HUES6 (cell line): ENCODE results near the gene PAPLN.
"Not testable (repeated sequence)": the region's sequence is repeated elsewhere in the genome, so short reads cannot be mapped to it uniquely, and the experiment has no call there.

ENCODE experiments used
- H3K27ac ChIP-seq: 2 replicates; pipeline ENCODE4 v1.7.0; 2013; ENCODE audit warnings: low read depth, mild to moderate bottlenecking, low read length, inconsistent platforms
- H3K27me3 ChIP-seq: 2 replicates; pipeline ENCODE4 v1.6.1; 2013; ENCODE audit warnings: low read length; ENCODE audit not compliant: control insufficient read depth, insufficient read depth
- H3K36me3 ChIP-seq: 2 replicates; pipeline ENCODE4 v1.6.1; 2013; ENCODE audit warnings: low read length; ENCODE audit not compliant: control insufficient read depth, insufficient read depth
- H3K4me1 ChIP-seq: 2 replicates; pipeline ENCODE4 v1.6.1; 2013; ENCODE audit warnings: low read length; ENCODE audit not compliant: control insufficient read depth, insufficient read depth
- H3K4me3 ChIP-seq: 2 replicates; pipeline ENCODE4 v1.5.1; 2013; ENCODE audit warnings: low read depth, low read length
- H3K9ac ChIP-seq: one replicate; pipeline ENCODE4 v1.6.1; 2013; ENCODE audit warnings: mild to moderate bottlenecking, low read length
- H3K9me3 ChIP-seq: 2 replicates; pipeline ENCODE4 v1.6.1; 2013; ENCODE audit warnings: low read depth, low read length; ENCODE audit not compliant: control insufficient read depth, insufficient read depth

Gene PAPLN

DNA sequence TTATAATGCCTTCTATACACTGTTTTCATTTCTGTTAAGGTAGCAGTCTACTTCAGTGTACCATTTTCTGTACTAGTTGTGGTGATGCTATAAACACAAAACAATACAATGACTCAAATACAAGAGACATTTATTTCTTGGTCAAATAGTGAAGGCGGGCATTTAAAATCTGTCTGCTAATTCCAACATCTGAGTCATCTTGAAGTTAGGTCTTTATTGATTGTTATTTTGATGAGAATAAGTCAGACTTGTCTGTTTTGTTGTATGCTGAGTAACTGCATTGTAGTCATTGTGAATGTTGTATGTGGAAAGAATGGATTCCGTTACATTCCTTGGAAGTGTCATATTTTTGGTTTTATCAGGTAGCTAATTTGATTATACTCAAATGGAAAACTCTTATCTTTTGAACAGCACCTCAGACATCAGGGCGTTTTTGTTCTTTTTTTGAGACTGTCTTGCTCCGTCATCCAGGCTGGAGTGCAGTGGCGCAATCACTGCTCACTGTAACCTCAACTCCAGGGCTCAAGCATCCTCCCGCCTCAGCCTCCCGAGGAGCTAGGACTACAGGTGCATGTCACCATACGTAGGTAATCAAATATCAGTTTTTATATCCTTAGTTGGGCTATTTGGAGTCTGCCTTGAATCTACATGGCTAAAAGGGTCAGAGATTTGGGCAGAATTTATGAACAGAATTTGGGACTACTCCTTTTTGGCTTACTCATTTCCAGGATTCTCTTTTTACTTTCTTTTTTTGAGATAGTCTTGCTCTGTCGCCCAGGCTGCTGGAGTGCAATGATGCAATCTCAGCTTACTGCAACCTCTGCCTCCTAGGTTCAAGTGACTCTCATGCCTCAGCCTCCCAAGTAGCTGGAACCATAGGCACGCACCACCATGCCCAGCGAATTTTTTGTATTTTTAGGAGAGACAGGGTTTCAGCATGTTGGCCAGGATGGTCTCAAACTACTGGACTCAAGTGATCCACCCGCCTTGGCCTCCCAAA is 56.8 kb downstream of the PAPLN start:
- H3K27me3 ChIP-seq = no peaks in the 10 kb centered on the region
- H3K36me3 ChIP-seq = peaks cover 16% of the 10 kb centered on the region
- no peak overlapping the region for H3K9ac ChIP-seq
- no peak overlapping the region for H3K27ac ChIP-seq
- H3K4me1 ChIP-seq = peaks cover 10% of the 10 kb centered on the region
- H3K9me3 ChIP-seq = no peaks in the 10 kb centered on the region
- H3K4me3 ChIP-seq = no peak overlapping the region

DNA sequence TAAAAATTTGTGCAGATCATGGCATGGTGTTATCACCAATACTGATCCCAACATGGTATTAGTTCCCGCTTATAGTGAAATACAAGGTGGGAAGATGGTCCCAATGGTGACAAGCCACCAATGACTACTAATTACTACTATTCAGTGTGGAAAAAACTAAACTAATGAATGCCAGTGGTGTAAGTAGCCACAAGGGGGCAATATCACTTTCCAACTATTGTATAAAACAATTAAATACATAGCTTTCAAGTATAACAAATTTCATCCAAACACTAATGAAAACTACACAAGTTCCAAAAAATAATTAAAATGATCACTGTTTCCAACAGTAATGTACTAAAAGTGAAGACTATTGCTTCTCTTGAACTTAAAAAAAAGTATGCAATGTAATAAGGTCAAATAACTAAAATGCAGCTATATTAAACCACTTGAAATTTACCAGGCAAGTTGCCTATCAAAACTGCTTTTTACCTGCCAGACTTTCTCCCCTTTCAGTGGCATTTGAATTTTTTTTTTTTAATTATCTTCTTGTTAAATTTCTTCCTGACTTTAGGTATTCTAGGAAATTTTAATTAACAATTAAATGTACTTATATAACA is 58.0 kb downstream of the PAPLN start:
- Histone ChIP-seq H3K9ac (no peak overlapping the region), H3K27ac (no peak overlapping the region), H3K4me3 (no peak overlapping the region), H3K27me3 (no peaks in the 10 kb centered on the region), H3K9me3 (no peaks in the 10 kb centered on the region), H3K4me1 (peaks cover 2% of the 10 kb centered on the region), H3K36me3 (peaks cover 16% of the 10 kb centered on the region)

- Histone ChIP-seq H3K27me3 (no peaks in the 10 kb centered on the region), H3K4me1 (no peaks in the 10 kb centered on the region), H3K4me3 (no peak overlapping the region), H3K27ac (no peak overlapping the region), H3K9me3 (no peaks in the 10 kb centered on the region), H3K36me3 (0 out of 2 replicates have a peak, but pooled peaks cover 2% of the 10 kb centered on the region), H3K9ac (no peak overlapping the region)
Observed at GRCh38 chr14:73305499-73305898, 68.2 kb downstream of the PAPLN start.

- Histone ChIP-seq H3K4me3 (no peak overlapping the region), H3K36me3 (no peaks in the 10 kb centered on the region), H3K4me1 (no peaks in the 10 kb centered on the region), H3K27ac (no peak overlapping the region), H3K27me3 (no peaks in the 10 kb centered on the region), H3K9me3 (no peaks in the 10 kb centered on the region), H3K9ac (no peak overlapping the region)
Observed at GRCh38 chr14:73307261-73307660, 70.0 kb downstream of the PAPLN start.

GRCh38 chr14:73309207-73309606 is 71.9 kb downstream of the PAPLN start:
- not testable (repeated sequence) for H3K4me3 ChIP-seq, H3K9me3 ChIP-seq, H3K4me1 ChIP-seq, H3K27me3 ChIP-seq, H3K36me3 ChIP-seq, H3K27ac ChIP-seq, H3K9ac ChIP-seq

DNA sequence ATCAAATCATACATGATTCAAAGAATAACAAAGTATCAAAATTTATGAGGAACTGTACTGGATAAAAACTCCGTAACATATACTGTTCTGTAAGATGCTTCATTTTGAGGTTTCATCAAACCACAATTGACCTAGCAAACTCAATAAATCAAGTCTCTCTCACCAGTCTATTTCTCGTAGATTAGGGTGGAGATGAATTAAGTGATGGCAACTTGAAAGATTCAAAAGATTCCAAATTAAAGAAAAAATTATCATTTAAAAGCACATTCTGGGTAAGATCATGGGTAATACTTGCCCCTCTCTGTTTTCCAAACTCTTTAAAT is 74.4 kb downstream of the PAPLN start:
- Histone ChIP-seq H3K9ac (no peak overlapping the region), H3K27ac (no peak overlapping the region), H3K9me3 (no peaks in the 10 kb centered on the region), H3K27me3 (no peaks in the 10 kb centered on the region), H3K4me1 (no peaks in the 10 kb centered on the region; the same call in 1 of the 2 replicates), H3K36me3 (no peaks in the 10 kb centered on the region), H3K4me3 (no peak overlapping the region)

- Histone ChIP-seq H3K4me1 (no peaks in the 10 kb centered on the region; the same call in 1 of the 2 replicates), H3K9ac (no peak overlapping the region), H3K27me3 (no peaks in the 10 kb centered on the region), H3K9me3 (no peaks in the 10 kb centered on the region), H3K36me3 (no peaks in the 10 kb centered on the region), H3K4me3 (no peak overlapping the region), H3K27ac (no peak overlapping the region)
Observed at GRCh38 chr14:73312687-73313086, 75.4 kb downstream of the PAPLN start.

- H3K36me3 ChIP-seq = no peaks in the 10 kb centered on the region
- H3K4me3 ChIP-seq = no peak overlapping the region
- no peaks in the 10 kb centered on the region for H3K27me3 ChIP-seq
- no peaks in the 10 kb centered on the region; the same call in 1 of the 2 replicates for H3K4me1 ChIP-seq
- H3K9ac ChIP-seq = no peak overlapping the region
- H3K27ac ChIP-seq = no peak overlapping the region
- no peaks in the 10 kb centered on the region for H3K9me3 ChIP-seq
Observed at GRCh38 chr14:73313151-73313550, 75.8 kb downstream of the PAPLN start.

DNA sequence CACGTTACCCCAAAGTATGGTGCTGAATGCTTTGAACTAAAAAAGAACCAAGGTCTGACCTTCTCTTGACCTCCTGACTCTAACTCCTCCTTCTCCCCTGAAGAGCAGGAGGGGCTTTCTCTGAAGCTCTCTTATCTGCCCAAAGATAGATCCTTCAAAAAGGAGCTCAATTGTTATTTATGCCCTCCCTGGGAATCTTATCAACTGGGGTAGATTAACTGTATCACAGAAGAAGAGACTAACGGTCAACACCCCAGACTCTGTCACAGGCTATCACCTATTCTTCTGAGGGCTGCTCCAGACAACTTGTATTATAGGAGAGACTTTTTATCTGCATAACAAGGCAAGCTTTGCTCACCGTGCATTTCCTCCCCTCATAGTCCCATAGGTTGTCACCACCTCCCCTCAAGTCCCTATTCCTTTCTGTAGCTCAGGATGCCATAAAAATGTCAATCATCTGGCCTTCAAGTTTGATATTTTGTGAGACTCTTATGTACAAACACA is 86.6 kb downstream of the PAPLN start:
- Histone ChIP-seq H3K27me3 (no peaks in the 10 kb centered on the region), H3K9me3 (no peaks in the 10 kb centered on the region), H3K4me3 (no peak overlapping the region), H3K4me1 (peaks cover 19% of the 10 kb centered on the region), H3K27ac (no peak overlapping the region), H3K9ac (no peak overlapping the region), H3K36me3 (no peaks in the 10 kb centered on the region; the same call in 1 of the 2 replicates)
